ENCODE measurements around the gene OR2Y1. TPM values are rescaled to one million over a fixed set of nuclear protein-coding genes. Genes with fewer than 3 reads are reported as not detected.

OR2Y1 gene
- total RNA-seq, 2 donors from 2014 or later, result not detected

Other genes with a start within 250 kb of the OR2Y1 start
- 10 to 100 TPM; 19.9 to 22.6 TPM for gene CNOT6, start 245.7 kb downstream of the OR2Y1 start, total RNA-seq
- gene SCGB3A1, start 148.6 kb downstream of the OR2Y1 start, total RNA-seq, result not detected
- 10 to 100 TPM; 18.0 to 29.6 TPM for gene FLT4, start 90.5 kb downstream of the OR2Y1 start, total RNA-seq
- 100 to 1,000 TPM; 150 to 160 TPM for gene MGAT1, start 62.7 kb upstream of the OR2Y1 start, total RNA-seq
- 10 to 100 TPM; 21.2 to 22.2 TPM for gene ZFP62, start 121.2 kb upstream of the OR2Y1 start, total RNA-seq
- gene BTNL8, start 159.1 kb upstream of the OR2Y1 start, total RNA-seq, result not detected
- gene BTNL3, start 248.8 kb upstream of the OR2Y1 start, total RNA-seq, result not detected

All from posterior vena cava (tissue), 2 donors.